K562 (cell line): ENCODE measurements around the gene LRIT1. TPM values are rescaled to one million over a fixed set of nuclear protein-coding genes. Genes with fewer than 3 reads are reported as not detected.

Experiments
- ATAC-seq: fragments of 200-7000 bp; cut with Tn5 transposase; 3 replicates; pipeline ENCODE4 v1.9.1; 2020; ENCODE audit warnings: moderate library complexity
- BruUV-seq: library from RNA; stranded (reverse); fragments of 400-500 nt; replicated peaks from 2 replicates; lab custom pipeline; 2021; lab: Mats Ljungman, UMichigan
- CTCF ChIA-PET: fragments of 300-600 bp; formaldehyde crosslinking; extraction: SDS; loops from one replicate; lab custom pipeline; 2021; ENCODE audit warnings: low intra/inter-chr PET ratio; lab: Yijun Ruan, JAX
- POLR2A ChIA-PET: fragments of 300-600, 350-650 bp; sonication (Branson Sonifier 250); formaldehyde crosslinking; extraction: SDS; loops from one replicate; lab custom pipeline; 2021; ENCODE audit warnings: antibody characterized with exemption, inconsistent platforms; lab: Yijun Ruan, JAX
- DNase-seq, 4 experiments: peaks; one replicate each; pipeline versions ENCODE4 v3.0.0 to v3.0.0-alpha.2; 2011 to 2018; ENCODE audit warnings: low spot score in 3 of 4, mixed read lengths in 3 of 4; ENCODE audit errors: extremely low read depth in 1 of 4
- FAIRE-seq: peaks from 2 replicates; lab custom pipeline; 2011; peaks lifted over from hg19 to GRCh38; lab: Jason Lieb, UNC
- H2AFZ ChIP-seq: 2 replicates; pipeline ENCODE4 v1.6.0; 2011; ENCODE audit warnings: low read depth, low read length, control low read depth, inconsistent platforms
- H3K27ac ChIP-seq: fragments of 200-600 bp; 3 replicates; pipeline ENCODE4 v1.8.0; 2011; ENCODE audit warnings: low read depth, mild to moderate bottlenecking, control low read depth, inconsistent platforms, low read length, moderate library complexity, mixed read lengths; ENCODE audit errors: extremely low read depth
- H3K27me3 ChIP-seq, 2 experiments: fragments of 300-600 bp in 1 of 2; 2 replicates in 1 of 2; 3 replicates in 1 of 2; pipeline versions ENCODE4 v1.6.0 to v1.8.0; 2011; ENCODE audit warnings: inconsistent platforms in 2 of 2, low read length in 2 of 2, mild to moderate bottlenecking in 1 of 2, mixed read lengths in 1 of 2, moderate library complexity in 1 of 2; ENCODE audit not compliant: control insufficient read depth in 2 of 2, insufficient read depth in 2 of 2
- H3K36me3 ChIP-seq: fragments of 300-600 bp; 3 replicates; pipeline ENCODE4 v1.8.0; 2011; ENCODE audit warnings: mild to moderate bottlenecking, low read length, inconsistent platforms; ENCODE audit not compliant: control insufficient read depth, insufficient read depth
- H3K4me1 ChIP-seq, 2 experiments: fragments of 200-600 bp in 1 of 2; replicated peaks in 1 of 2; 2 replicates in 1 of 2; 3 replicates in 1 of 2; pipeline versions ENCODE4 v1.5.1 to v1.8.0; 2011; ENCODE audit warnings: inconsistent platforms in 2 of 2, low read length in 2 of 2, mild to moderate bottlenecking in 1 of 2, mixed read lengths in 1 of 2, moderate library complexity in 1 of 2; ENCODE audit not compliant: control insufficient read depth in 2 of 2, insufficient read depth in 2 of 2
- H3K4me2 ChIP-seq: 2 replicates; pipeline ENCODE4 v1.6.1; 2011; ENCODE audit warnings: low read length, control low read depth, inconsistent platforms, mixed read lengths; ENCODE audit not compliant: insufficient read depth
- H3K4me3 ChIP-seq: fragments of 200-600 bp; sonication (generic), shearing (Covaris generic); 2 replicates; pipeline ENCODE4 v1.5.1; 2016; ENCODE audit warnings: control low read depth, inconsistent platforms
- H3K79me2 ChIP-seq: fragments of 200-600 bp; 3 replicates; pipeline ENCODE4 v1.8.0; 2011; ENCODE audit warnings: low read length, inconsistent platforms; ENCODE audit not compliant: control insufficient read depth, insufficient read depth
- H3K9ac ChIP-seq, 2 experiments: 2 replicates each; pipeline versions ENCODE4 v1.6.0 to v1.6.1; 2011; ENCODE audit warnings: low read depth in 2 of 2, low read length in 2 of 2, control low read depth in 1 of 2, inconsistent platforms in 1 of 2, mild to moderate bottlenecking in 1 of 2, mixed read lengths in 1 of 2; ENCODE audit not compliant: insufficient read depth in 1 of 2
- H3K9me1 ChIP-seq: one replicate; pipeline ENCODE4 v1.6.0; 2011; ENCODE audit warnings: inconsistent platforms, mild to moderate bottlenecking, low read length, moderate library complexity; ENCODE audit not compliant: control insufficient read depth, insufficient read depth
- H3K9me3 ChIP-seq: replicated peaks from 2 replicates; pipeline ENCODE4 v1.5.1; 2011; ENCODE audit warnings: low read depth, low read length, inconsistent platforms; ENCODE audit not compliant: control insufficient read depth, insufficient read depth
- H4K20me1 ChIP-seq: replicated peaks from 2 replicates; pipeline ENCODE4 v1.6.1; 2011; ENCODE audit warnings: low read length, inconsistent platforms, mixed read lengths; ENCODE audit not compliant: control insufficient read depth, insufficient read depth
- KLF16 ChIP-seq: IDR thresholded peaks from 2 replicates; pipeline ENCODE4 v1.6.1; 2016; ENCODE audit warnings: antibody characterized with exemption
- MAZ ChIP-seq, 2 experiments: fragments of 450-650 bp in 1 of 2; sonication (generic) in 1 of 2; formaldehyde crosslinking; IDR thresholded peaks in 1 of 2; conservative IDR thresholded peaks in 1 of 2; 2 replicates each; pipeline versions ENCODE4 v1.4.0 to v1.5.0; 2020; ENCODE audit warnings: mild to moderate bottlenecking in 1 of 2, missing genetic modification reagents in 1 of 2
- TBL1XR1 ChIP-seq, 2 experiments: IDR thresholded peaks; 2 replicates each; pipeline ENCODE4 v1.6.1; 2012; ENCODE audit warnings: improper control_type of control experiment in 2 of 2, low read length in 2 of 2, mild to moderate bottlenecking in 1 of 2
- ZC3H4 ChIP-seq: sonication (generic); formaldehyde crosslinking; IDR thresholded peaks from 2 replicates; pipeline ENCODE4 v1.9.0; 2021; ENCODE audit warnings: missing genetic modification reagents, borderline replicate concordance
- WGBS: fragments of 100-300 bp; shearing (Covaris generic); methylation state at CpG from one replicate; pipeline ENCODE4 v1.1.6; 2016; ENCODE audit warnings: low coverage, mixed read lengths; ENCODE audit not compliant: insufficient coverage; ENCODE audit errors: missing lambda C conversion rate; 5-methylcytosine and 5-hydroxymethylcytosine counted together
- in situ Hi-C: fragments of 300-500 bp; cut with MboI; formaldehyde crosslinking; loops from 4 replicates; pipeline ENCODE4 v1.15.0; 2018; ENCODE audit warnings: inconsistent platforms, mixed read lengths
- intact Hi-C: fragments of 100-400 bp; cut with micrococcal nuclease; formaldehyde crosslinking; loops from 2 replicates; pipeline ENCODE4 v1.14.2; 2022
- polyA plus RNA-seq, 8 experiments: library from polyadenylated mRNA; depleted of rRNA in 4 of 8; stranded (reverse) in 5 of 8; unstranded in 3 of 8; fragments of >200 nt; fragmentation: Nextera tagmentation in 2 of 8; fragmentation: Illumina TruSeq in 1 of 8; extraction: Ambion mirVana in 2 of 8; extraction: Trizol in 1 of 8; gene quantifications; 2 replicates each; pipeline versions ENCODE4 v1.2.1 to v1.2.3, GENCODE V29; 2011 to 2014; ENCODE audit warnings: inconsistent platforms in 1 of 8, missing spikeins in 1 of 8
- total RNA-seq, 7 experiments: library from RNA; depleted of rRNA in 6 of 7; stranded (reverse); fragments of >200 nt in 6 of 7; fragmentation: Illumina TruSeq in 2 of 7; extraction: Trizol in 2 of 7; gene quantifications; 2 replicates each; pipeline versions ENCODE4 v1.2.1 to v1.2.3, GENCODE V29; 2011 to 2021; ENCODE audit warnings: low replicate concordance in 1 of 7
- TF ChIP-seq, protein P1 (sequence below): fragments of 250-450 bp; sonication (Bioruptor Pico); IDR thresholded peaks from 2 replicates; pipeline ENCODE4 v1.4.0; 2020
- TF ChIP-seq, protein P2 (sequence below), 3 experiments: fragments of 200-800 bp in 1 of 3; fragments of 250-450 bp in 1 of 3; fragments of 450-650 bp in 1 of 3; sonication (Bioruptor Pico) in 1 of 3; sonication (Bioruptor generic) in 1 of 3; formaldehyde crosslinking in 1 of 3; IDR thresholded peaks; 2 replicates each; pipeline versions ENCODE4 v1.6.1 to v1.8.0; 2016 to 2022; ENCODE audit warnings: mild to moderate bottlenecking in 2 of 3, missing genetic modification characterization in 2 of 3, missing compliant biosample characterization in 1 of 3, moderate library complexity in 1 of 3
- TF ChIP-seq, protein P3 (sequence below): IDR thresholded peaks from 2 replicates; pipeline ENCODE4 v1.6.1; 2016; ENCODE audit warnings: missing genetic modification characterization, missing compliant biosample characterization
- TF ChIP-seq, protein P4 (sequence below): fragments of 250-450 bp; sonication (Bioruptor Pico); IDR thresholded peaks from 2 replicates; pipeline ENCODE4 v1.8.0; 2021; ENCODE audit warnings: borderline replicate concordance, mild to moderate bottlenecking, moderate library complexity; ENCODE audit not compliant: poor library complexity, severe bottlenecking

LRIT1 gene
- total and polyA plus RNA-seq, 9 of the 15 experiments (the other 6 are each of a cell fraction or from before 2014, with no cell fraction given), result not detected

DNA sequence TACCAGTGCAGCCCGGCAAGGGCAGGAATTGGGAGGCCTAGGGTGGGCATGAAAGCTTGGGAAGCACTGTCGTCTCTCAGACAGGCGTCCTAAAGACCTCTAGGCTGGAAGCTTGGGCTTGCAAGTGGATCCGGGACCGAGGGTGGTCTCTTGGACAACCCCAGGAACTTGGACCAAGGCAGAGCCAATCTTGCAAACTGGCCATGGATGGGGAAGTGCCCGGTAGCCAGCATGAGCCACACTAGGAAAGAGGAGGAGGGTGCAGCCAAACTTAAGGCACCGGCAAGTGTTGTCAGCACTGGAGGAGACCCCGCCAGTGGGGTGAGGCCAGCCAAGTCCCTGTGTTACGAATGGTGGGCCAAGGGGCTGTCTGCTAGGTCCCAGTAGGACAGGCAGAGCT, 24.5 kb downstream of the LRIT1 start:
- FAIRE-seq (no peak), ATAC-seq (no peak), DNase-seq (no peak)
- BruUV-seq, result no TSS peak
- Histone ChIP-seq H3K36me3 (no peaks in the 10 kb centered on the region), H2AFZ (no peak overlapping the region), H3K9ac (peak overlapping the region in 1 of 2 experiments; percentile 18; a peak in 1 of 4 replicates), H4K20me1 (peaks cover 6% of the 10 kb centered on the region; the same call in 1 of the 2 replicates), H3K27me3 (peaks cover 2 to 23% of the 10 kb centered on the region in 2 experiments; a peak in 4 of 5 replicates), H3K4me1 (peaks cover 0 to 6% of the 10 kb centered on the region in 2 experiments; a peak in 2 of 5 replicates), H3K79me2 (no peaks in the 10 kb centered on the region), H3K9me3 (no peaks in the 10 kb centered on the region), H3K27ac (no peak overlapping the region), H3K4me3 (no peak overlapping the region), H3K4me2 (no peak overlapping the region), H3K9me1 (no peaks in the 10 kb centered on the region)
- 0% methylated on average over 9 of the region's 9 CpGs for WGBS
- ChIA-PET POLR2A (interaction anchor here (0.5 kb wide), 1 partner anchor 587 kb away, joined by 3 read pairs; no protein-coding TSS in a partner anchor), CTCF (no interaction called here)
- intact Hi-C loops, result no loop called here
- in situ Hi-C loops, result no loop called here
- TF ChIP-seq, protein P1, sequence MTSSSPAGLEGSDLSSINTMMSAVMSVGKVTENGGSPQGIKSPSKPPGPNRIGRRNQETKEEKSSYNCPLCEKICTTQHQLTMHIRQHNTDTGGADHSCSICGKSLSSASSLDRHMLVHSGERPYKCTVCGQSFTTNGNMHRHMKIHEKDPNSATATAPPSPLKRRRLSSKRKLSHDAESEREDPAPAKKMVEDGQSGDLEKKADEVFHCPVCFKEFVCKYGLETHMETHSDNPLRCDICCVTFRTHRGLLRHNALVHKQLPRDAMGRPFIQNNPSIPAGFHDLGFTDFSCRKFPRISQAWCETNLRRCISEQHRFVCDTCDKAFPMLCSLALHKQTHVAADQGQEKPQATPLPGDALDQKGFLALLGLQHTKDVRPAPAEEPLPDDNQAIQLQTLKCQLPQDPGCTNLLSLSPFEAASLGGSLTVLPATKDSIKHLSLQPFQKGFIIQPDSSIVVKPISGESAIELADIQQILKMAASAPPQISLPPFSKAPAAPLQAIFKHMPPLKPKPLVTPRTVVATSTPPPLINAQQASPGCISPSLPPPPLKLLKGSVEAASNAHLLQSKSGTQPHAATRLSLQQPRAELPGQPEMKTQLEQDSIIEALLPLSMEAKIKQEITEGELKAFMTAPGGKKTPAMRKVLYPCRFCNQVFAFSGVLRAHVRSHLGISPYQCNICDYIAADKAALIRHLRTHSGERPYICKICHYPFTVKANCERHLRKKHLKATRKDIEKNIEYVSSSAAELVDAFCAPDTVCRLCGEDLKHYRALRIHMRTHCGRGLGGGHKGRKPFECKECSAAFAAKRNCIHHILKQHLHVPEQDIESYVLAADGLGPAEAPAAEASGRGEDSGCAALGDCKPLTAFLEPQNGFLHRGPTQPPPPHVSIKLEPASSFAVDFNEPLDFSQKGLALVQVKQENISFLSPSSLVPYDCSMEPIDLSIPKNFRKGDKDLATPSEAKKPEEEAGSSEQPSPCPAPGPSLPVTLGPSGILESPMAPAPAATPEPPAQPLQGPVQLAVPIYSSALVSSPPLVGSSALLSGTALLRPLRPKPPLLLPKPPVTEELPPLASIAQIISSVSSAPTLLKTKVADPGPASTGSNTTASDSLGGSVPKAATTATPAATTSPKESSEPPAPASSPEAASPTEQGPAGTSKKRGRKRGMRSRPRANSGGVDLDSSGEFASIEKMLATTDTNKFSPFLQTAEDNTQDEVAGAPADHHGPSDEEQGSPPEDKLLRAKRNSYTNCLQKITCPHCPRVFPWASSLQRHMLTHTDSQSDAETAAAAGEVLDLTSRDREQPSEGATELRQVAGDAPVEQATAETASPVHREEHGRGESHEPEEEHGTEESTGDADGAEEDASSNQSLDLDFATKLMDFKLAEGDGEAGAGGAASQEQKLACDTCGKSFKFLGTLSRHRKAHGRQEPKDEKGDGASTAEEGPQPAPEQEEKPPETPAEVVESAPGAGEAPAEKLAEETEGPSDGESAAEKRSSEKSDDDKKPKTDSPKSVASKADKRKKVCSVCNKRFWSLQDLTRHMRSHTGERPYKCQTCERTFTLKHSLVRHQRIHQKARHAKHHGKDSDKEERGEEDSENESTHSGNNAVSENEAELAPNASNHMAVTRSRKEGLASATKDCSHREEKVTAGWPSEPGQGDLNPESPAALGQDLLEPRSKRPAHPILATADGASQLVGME (CRISPR knock-in tag), result no peak
- TF ChIP-seq MAZ (CRISPR knock-in tag; conservative IDR thresholded peaks at IDR 0.05 in 1 of 2, IDR thresholded peaks at IDR 0.05 in 1 of 2), result no peak
- TF ChIP-seq, protein P2, sequence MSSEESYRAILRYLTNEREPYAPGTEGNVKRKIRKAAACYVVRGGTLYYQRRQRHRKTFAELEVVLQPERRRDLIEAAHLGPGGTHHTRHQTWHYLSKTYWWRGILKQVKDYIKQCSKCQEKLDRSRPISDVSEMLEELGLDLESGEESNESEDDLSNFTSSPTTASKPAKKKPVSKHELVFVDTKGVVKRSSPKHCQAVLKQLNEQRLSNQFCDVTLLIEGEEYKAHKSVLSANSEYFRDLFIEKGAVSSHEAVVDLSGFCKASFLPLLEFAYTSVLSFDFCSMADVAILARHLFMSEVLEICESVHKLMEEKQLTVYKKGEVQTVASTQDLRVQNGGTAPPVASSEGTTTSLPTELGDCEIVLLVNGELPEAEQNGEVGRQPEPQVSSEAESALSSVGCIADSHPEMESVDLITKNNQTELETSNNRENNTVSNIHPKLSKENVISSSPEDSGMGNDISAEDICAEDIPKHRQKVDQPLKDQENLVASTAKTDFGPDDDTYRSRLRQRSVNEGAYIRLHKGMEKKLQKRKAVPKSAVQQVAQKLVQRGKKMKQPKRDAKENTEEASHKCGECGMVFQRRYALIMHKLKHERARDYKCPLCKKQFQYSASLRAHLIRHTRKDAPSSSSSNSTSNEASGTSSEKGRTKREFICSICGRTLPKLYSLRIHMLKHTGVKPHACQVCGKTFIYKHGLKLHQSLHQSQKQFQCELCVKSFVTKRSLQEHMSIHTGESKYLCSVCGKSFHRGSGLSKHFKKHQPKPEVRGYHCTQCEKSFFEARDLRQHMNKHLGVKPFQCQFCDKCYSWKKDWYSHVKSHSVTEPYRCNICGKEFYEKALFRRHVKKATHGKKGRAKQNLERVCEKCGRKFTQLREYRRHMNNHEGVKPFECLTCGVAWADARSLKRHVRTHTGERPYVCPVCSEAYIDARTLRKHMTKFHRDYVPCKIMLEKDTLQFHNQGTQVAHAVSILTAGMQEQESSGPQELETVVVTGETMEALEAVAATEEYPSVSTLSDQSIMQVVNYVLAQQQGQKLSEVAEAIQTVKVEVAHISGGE (CRISPR knock-in tag; IDR thresholded peaks at IDR 0.05), result no peak
- TF ChIP-seq, protein P3, sequence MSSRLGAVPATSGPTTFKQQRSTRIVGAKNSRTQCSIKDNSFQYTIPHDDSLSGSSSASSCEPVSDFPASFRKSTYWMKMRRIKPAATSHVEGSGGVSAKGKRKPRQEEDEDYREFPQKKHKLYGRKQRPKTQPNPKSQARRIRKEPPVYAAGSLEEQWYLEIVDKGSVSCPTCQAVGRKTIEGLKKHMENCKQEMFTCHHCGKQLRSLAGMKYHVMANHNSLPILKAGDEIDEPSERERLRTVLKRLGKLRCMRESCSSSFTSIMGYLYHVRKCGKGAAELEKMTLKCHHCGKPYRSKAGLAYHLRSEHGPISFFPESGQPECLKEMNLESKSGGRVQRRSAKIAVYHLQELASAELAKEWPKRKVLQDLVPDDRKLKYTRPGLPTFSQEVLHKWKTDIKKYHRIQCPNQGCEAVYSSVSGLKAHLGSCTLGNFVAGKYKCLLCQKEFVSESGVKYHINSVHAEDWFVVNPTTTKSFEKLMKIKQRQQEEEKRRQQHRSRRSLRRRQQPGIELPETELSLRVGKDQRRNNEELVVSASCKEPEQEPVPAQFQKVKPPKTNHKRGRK, result no peak
- TF ChIP-seq KLF16, result no peak
- TF ChIP-seq, protein P4, sequence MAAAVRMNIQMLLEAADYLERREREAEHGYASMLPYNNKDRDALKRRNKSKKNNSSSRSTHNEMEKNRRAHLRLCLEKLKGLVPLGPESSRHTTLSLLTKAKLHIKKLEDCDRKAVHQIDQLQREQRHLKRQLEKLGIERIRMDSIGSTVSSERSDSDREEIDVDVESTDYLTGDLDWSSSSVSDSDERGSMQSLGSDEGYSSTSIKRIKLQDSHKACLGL (CRISPR knock-in tag), result no peak
- TF ChIP-seq TBL1XR1 (IDR thresholded peaks at IDR 0.05; ENCODE audit: low read length in 2 of 2), result no peak
- TF ChIP-seq ZC3H4 (CRISPR knock-in tag), result no peak
